ENCODE data around the gene PGLYRP2.
"Not testable (repeated sequence)": the region's sequence is repeated elsewhere in the genome, so short reads cannot be mapped to it uniquely, and the experiment has no call there.

Gene PGLYRP2, protein sequence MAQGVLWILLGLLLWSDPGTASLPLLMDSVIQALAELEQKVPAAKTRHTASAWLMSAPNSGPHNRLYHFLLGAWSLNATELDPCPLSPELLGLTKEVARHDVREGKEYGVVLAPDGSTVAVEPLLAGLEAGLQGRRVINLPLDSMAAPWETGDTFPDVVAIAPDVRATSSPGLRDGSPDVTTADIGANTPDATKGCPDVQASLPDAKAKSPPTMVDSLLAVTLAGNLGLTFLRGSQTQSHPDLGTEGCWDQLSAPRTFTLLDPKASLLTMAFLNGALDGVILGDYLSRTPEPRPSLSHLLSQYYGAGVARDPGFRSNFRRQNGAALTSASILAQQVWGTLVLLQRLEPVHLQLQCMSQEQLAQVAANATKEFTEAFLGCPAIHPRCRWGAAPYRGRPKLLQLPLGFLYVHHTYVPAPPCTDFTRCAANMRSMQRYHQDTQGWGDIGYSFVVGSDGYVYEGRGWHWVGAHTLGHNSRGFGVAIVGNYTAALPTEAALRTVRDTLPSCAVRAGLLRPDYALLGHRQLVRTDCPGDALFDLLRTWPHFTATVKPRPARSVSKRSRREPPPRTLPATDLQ

DNA sequence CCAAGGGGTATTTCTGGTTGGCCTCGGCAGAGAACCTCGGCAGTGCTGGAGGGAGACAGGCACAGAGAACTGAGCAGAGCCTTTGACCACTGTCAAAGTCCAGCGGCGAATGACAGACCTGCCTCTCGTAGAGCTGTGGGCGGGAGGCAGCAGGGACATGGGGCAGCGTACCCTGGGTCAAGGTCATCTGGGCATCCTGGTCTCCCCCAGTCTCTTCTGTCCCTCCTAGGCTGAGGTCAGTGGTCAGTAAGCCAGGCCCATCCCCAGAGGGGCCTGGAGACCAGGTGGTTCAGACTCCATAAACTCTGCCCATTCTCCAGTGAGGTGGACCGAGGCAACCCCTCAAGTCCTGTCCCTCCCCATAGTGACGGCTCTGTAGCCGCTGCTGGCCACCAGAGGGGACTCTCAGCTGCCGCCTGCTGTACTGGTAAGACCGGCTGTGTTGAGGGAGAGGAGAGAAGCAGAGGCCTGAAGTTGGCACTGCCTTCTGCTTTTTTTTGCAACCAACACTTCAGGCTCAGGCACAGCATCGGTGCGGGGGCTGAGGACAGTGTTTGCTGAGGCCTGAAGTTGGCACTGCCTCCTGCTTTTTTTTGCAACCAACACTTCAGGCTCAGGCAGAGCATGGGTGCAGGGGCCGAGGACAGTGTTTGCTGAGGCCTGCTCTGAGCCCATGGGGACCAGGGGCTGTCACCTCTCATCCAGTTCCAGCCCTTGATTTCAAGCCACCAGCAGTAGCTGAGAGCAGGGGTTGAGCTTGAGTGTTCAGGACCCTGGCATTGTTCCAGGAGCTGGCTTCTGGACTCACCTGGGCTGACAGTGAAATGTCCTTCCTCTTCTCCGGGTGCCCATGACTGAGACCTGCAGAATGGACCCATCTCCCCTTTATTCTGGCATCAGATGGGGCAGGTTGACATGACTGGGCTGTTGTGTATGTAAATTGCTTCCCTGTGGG is at the start of gene PGLYRP2:
PGLYRP2 (minus strand) TSS at position 111 of the 955 bp plus-strand sequence. CDS start 130 bp downstream, outside the sequence.
- no peak for DNase-seq (ENCODE audit: low read depth)

DNA sequence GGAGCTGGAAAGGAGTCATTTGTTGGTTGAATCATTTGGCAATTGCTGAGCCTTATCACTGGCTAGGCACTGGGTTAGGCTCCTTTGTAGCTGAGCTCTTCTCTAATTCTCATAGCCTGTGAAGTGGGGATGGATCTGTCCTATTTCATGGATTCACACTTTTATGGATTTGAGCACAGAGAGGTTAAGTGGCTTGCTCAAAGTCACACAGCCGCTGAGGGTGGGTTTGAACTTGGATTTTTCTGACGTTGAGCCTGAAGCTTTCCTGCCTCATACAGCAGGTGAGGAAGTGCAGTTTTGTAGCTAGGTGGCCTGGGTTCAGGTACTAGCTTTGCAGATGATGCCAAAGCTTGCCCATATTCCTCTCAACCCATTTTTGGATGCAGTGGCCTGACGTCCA is 48.4 kb upstream of the PGLYRP2 start:
- DNase-seq (ENCODE audit: low read depth) = no peak

DNA sequence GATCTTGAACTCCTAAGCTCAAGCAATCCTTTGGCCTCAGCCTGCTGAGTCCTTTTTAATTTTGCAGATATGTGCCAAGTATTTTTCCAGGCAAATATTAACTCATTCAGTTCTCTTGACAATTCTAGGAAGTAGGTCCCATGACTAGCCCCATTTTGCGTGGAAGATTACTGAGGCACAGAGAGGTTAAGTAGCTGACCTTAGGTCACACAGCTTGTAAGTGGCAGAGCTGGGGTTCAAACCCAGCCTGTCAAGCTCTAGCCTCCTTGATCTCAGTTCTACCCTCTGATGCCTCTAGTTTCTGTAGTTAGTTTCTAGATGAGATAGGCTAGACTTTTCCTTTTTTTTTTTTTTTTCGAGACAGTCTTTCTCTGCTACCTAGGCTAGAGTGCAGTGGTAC is 47.1 kb upstream of the PGLYRP2 start:
- no peak for DNase-seq (ENCODE audit: low read depth)

DNA sequence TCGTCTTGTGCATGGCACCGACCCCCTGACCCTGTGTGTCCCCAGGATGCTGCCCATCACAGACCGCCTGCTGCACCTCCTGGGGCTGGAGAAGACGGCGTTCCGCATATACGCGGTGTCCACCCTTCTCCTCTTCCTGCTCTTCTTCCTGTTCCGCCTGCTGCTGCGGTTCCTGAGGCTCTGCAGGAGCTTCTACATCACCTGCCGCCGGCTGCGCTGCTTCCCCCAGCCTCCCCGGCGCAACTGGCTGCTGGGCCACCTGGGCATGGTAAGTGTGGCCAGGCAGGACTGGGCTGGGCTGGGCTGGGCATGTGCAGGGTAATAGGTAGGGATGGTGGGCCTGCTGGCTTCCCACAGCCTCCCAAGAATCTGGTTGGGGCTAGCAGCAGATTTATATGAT is 46.0 kb upstream of the PGLYRP2 start:
- DNase-seq (ENCODE audit: low read depth) = no peak

DNA sequence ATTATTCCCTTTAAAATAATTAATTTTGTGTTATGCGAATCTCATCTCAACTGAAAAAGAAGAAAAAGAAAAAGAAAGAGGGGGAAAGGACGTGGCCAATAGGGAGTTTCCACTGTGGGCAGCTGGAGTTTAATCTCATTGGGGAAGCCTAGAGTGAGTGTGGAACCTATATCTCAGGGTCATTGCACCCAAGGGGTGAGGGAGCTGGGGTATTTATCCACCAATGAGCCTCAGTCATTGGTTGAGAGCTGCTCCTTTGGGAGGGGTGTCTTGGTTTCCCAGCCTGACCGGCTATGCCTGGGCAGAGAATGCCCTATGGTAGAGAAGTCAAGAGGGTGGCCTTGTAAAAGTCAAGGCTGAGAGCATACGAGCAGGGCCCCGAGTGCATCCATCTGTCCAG is 45.5 kb upstream of the PGLYRP2 start:
- no peak for DNase-seq (ENCODE audit: low read depth)

DNA sequence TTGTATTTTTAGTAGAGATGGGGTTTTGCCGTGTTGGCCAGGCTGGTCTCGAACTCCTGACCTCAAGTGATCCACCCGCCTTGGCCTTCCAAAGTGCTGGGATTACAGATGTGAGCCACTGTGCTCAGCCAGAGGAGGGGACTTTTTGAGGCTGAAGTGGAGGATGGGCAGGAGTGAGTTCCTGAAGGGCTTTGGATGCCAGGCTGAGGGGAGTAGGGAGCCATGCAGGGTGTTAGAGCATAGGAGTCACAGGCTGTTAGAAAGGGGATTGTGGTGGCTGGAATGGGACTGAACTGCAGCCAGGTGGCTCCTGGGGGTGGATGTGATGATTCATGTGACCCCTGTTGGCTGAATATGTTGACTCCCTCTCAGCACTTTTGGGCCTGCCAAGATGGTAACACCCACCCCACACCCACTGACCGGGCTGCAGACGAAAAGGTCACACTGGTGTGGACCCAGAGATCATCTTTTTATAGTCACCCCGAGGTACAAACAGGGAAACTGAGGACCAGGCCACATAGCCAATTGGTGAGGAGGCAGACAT is 40.2 kb upstream of the PGLYRP2 start:
- no peak for DNase-seq (ENCODE audit: low read depth)

DNA sequence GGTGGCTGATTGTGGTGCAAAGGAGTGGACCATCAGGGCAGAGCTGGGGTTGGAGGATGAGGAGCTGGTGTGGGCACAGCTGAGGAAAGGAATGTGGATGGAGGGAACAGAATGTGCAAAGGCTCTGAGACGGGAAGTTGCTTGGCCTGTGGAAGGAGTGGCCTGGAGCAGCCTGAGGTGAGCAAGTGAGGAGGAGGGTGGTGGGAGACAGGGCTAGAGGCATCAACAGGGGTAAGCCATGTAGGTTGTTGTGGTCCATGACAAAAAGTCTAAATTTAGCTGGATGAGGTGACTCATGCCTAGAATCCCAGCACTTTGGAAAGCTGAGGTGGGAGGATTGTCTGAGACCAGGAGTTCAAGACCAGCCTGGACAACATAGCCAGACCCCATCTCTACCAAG is 38.5 kb upstream of the PGLYRP2 start:
- DNase-seq (ENCODE audit: low read depth) = no peak

DNA sequence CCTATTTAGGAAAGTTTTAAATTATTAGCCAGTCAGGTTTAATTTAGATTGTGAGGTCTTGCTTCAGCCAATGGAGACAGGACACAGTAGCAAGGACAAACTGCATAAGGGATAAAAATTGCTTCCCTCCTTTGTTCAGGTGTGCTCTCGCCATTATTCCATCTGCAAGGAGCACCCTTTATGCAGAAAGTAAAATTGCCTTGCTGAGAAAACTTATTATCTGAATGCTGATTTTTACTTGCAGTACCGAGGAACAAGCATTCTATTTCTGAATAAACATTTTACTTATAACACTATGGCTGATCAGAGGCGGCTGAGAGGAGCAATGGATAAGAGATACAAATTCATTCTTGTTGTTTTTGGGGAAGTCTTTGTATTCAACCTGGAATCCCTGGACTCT is 37.1 kb upstream of the PGLYRP2 start:
- DNase-seq (ENCODE audit: low read depth) = no peak

DNA sequence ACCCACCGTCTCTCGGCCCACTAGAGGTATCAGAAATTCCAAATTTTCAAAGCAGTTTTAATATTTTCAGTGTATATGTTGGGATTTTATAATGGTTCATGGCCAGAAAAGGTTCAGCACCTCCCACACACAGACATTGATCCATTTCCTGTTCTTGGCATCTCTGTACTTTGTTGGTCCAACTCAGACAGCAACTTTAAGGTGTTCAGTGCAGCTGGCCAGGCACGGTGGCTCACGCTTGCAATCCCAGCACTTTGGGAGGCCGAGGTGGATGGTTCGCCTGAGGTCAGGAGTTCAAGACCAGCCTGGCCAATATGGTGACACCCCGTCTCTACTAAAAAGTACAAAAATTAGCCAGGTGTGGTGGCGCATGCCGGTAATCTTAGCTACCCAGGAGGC is 35.9 kb upstream of the PGLYRP2 start:
- DNase-seq (ENCODE audit: low read depth) = not testable (repeated sequence)

DNA sequence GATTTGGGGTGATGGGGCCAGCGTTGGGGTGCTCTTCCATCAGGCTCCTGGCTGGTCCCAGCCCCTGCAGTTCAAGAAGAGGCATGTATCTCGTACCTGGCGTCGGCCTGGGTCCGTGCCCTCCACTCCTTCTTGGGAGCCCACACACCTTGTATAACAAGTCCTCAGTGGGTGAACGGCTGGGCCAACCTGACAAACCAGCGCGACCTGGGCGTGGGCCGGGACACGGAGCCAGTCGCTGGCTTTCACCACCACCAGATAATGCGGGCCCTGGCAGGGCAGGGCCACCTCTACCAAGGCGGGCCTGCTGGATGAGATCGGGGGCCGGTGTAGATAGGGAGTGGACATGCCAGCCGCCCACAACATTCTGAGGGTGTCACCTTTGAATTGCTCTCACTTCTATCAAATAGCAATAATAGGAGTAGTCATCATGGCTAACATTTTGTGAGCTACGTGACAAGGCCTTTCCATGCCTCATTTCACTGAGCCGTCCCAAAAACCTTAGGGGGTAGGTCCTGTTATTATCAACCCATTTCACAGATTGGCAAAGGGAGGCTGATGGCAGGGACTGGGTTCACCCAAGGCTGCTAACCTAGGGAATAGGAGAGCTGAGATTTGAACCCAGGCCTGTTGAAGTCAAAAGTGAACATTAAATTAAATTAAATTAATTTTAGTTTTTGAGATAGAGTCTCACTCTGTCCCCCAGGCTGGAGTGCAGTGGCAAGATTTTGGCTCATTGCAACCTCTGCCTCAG is 32.5 kb upstream of the PGLYRP2 start:
- no peak for DNase-seq (ENCODE audit: low read depth)

DNA sequence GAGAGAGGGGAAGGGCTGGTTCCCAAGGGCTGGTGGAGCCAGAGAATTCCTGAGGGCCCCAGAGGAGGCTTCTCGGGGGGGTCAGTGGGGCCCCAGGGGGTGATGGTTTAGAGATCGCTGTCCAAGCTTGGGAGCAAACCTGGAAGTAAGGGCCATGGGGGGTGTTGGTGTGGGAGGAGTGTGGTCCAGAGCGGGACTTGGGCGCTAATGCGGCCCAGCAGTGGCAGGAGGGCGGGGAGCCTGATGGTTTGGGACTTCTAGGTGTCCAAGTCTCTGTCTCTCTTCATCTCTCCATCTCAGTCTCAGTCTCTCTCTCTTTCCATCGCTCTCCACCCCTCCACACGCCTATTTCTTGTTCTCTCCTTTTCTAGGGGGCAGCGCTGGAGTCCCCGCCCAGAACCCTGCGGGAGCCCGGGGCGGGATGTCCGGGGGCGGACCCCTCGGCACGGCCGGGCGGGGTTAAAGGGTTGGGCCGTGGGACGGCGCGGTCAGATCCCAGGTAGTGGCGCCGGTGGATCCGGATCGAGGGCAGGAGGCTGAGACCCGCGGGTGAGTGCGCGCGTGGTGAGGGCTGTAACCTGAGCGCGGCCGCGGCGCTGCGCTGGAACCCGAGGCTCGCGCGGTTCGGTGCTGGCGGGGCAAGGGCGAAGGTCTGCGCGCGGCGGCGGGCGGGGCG is 28.9 kb upstream of the PGLYRP2 start, which contains the start of gene CYP4F22:
CYP4F22 (plus strand) TSS at position 491 of the 676 bp plus-strand sequence. CDS start 16,812 bp downstream, outside the sequence.
- no peak for DNase-seq (ENCODE audit: low read depth)

DNA sequence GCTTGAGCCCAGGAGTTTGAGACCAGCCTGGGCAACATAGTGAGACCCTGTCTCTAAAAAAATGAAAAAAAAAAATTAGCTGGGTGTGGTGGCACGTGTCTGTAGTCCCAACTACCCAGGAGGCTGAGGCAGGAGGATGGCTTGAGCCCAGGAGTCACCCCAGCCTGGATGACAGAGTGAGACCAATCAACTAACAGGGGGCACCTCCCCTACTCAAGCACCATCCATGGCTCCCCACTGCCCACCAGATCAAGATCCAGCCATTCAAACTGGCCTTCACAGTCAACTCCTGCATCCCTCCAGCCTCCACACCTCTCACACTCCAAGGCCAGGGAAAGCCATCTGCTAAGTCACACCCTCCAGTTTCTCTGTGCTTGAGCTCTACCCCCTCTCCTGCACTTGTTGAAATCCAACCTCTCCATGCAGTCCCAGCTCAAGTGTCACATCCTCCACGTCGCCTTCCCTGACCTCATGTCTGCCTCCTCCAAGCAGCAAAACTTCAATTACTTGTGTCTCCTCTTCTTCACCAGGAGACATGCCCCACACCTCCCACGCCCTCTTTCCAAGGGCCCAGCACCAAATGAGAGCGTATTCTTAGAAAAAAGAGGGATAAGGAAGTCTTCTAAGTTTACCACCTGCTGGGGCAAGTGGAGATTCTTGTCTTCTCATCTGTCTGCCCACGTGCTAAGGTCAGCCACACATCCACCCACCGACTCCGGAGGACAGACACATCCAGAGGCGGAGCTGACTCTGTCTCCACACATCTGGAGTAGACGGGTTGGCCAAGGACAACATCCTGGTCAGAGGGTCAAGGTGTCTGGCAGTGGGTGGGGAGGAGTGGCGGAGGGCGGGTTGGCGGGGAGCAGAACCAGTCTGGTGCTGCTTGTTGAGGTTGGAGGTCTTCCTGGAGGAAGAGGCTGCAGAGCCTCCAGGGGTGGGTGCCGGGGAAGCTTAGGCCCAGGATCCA is 28.1 kb upstream of the PGLYRP2 start:
- no peak for DNase-seq (ENCODE audit: low read depth)

DNA sequence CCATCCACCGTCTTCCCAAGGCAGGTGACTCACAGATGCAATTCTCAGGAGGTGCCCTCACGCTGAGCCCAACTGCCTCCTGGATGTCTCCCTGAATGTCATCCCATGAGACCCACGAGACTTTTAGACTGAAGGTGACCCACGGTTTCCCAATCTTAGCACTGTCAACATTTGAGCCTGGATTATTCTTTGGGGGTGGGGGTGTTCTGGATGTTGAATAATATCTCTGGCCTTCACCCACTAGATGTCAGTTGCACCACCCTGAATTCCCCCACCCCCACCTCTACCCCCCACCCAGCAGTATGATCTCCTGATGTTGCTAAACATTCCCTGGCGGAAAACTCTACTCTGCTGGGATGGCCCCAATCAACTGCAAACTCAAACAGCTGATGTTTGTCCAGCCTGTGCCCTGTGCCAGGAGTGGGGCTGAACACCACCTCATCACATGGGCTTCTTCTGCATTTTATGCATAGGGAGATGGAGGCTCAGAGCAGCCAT is 26.8 kb upstream of the PGLYRP2 start:
- DNase-seq (ENCODE audit: low read depth) = no peak

DNA sequence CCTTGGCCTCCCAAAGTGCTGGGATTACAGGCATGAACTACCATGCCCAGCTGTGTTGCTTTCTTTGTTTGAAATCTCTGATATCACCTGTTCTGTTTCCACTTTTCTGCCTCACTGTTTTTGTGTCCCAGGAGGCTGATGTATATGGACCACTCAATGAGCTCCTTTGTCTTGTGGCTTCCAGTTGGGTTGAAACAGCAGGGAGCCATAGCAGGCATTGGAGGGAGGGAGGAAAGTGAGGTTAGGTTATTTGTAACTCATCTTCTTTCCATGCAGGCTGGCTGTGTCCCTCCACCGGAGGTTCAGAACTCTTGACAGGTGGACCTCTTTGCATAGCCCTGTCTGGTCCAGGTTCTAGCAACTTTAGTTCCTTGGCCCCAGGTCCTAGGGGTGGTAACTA is 23.0 kb upstream of the PGLYRP2 start:
- DNase-seq (ENCODE audit: low read depth) = no peak

DNA sequence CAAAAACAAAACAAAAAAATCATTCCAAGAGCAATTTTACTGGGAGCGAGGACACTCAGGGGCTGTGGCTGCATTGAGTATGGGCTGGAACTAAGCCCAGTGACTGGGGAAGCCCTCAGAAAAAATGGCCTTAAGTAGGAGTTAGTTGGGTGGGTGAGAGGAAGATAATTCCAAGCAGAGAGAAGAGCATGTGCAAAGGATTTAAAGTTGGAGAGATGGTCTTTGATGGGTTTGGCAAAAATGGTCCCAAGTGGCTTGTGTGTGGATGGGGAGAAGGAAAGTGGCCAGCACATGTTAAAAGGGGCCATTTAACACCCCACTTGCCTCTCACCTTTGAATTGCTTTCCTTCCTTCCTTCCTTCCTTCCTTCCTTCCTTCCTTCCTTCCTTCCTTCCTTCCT is 22.3 kb upstream of the PGLYRP2 start:
- no peak for DNase-seq (ENCODE audit: low read depth)

DNA sequence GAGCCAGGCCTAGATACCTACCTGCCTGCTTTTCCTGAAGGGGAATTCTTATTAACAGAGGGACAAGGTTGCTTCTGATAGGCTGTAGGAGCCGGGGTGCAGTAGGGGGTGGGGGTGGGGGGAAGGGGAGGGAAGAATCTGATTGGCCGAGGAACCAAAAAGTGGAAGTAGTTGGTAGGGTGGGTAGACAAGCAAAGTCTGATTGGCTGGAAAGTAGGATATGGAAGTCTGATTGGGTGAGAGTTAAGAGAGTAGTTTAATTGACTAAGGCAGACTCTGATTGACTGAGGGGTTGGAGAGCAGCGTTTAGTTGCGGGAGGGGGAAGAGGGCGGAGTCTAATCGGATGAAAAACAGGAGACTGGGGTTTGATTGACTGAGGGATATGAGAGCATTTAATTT is 19.6 kb upstream of the PGLYRP2 start:
- DNase-seq (ENCODE audit: low read depth) = no peak

DNA sequence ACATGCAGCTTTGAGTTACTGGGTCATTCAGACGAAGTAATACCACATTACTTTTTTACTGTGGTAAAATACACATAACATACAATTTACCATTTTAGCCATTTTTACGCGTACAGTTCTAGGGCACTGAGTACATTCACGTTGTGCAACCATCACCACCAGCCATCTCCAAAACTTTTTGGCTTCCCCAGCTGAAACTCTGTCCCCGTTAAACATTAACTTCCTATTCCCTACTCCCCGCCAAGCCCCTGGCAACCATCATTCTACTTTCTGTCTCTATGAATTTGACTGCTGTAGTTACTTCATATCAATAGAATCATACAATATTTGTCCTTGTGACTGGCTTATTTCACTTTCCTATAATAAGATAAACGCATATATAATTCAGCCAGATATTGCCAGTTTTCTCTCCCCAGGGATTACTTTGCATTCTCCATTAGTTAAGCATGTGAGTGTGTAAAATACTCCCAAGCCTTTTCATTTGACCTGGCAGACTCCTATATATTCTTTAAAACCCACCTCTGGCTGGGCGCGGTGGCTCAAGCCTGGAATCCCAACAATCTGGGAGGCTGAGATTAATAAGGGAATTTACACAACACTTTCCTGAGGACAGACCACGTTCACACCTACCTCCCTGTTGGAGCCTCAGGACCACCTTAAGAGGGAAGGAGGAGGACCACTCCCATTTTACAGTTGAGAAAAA is 19.0 kb upstream of the PGLYRP2 start:
- DNase-seq (ENCODE audit: low read depth) = no peak

DNA sequence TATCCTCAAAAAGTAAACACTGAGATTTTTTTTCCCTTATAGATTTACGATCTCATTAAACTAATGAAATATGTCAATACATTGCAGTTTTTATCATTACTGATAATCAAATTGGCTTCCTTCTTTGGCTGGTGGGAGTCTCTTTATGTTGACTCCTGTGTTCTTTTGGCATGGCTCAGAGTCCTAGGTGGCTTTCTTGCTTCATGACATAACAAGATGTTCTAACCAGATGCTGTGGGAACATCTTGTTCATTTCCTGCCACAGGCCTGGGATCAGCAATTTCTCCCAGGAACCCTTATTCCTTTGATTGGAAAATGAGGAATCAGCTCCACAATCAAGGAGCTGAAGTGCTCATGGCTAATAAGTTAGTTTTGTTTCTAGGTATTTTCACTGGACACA is 15.8 kb upstream of the PGLYRP2 start:
- DNase-seq (ENCODE audit: low read depth) = no peak

Data from stimulated activated CD8-positive, alpha-beta memory T cell treated with anti-CD3 and anti-CD28 coated beads, Interleukin-7, amount 100 ng/mL, for 24 hours (primary cell).